ENCODE measurements around the gene ITM2C.

The ITM2C gene

DNA sequence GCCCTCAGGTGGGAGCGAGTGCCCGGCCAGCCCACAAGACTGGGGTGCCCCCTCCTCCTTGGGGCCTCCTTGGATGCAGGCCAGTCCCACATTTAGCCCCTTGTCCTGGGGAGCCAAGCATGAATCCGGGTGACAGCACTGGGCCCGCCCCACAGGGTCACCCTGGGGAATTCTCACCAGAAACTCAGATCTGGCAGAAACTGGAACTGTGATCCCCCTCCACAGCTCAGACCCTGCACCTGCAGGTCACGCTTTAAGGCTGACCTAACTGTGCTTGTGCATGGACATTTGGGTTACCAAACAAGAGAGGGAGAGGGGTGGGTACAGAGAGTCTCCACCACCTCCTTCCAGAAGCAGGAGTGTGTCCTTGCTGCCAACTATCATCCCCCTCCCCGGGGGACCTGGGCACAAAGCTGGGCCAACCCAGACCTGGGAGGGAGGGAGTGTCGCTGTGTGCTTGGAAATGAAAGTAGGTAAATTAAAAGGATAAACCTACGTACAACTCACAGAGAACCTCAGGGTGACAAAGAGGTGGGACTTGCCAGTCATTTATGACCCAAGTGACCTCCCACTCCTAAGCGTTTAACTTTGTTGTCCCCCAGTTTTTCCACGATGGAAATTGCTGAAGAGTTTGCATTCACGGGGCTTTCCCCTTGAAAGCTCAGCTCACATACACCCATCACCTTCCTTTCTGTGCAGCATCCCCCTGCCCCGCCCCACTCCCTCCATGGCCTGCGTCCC lies 9.1 kb downstream of the ITM2C start:
- DNase-seq = no peak

GRCh38 chr2:230874456-230874855 lies 9.7 kb downstream of the ITM2C start:
- no peak for DNase-seq

GRCh38 chr2:230874876-230875275 lies 10.1 kb downstream of the ITM2C start:
- DNase-seq = no peak

DNA sequence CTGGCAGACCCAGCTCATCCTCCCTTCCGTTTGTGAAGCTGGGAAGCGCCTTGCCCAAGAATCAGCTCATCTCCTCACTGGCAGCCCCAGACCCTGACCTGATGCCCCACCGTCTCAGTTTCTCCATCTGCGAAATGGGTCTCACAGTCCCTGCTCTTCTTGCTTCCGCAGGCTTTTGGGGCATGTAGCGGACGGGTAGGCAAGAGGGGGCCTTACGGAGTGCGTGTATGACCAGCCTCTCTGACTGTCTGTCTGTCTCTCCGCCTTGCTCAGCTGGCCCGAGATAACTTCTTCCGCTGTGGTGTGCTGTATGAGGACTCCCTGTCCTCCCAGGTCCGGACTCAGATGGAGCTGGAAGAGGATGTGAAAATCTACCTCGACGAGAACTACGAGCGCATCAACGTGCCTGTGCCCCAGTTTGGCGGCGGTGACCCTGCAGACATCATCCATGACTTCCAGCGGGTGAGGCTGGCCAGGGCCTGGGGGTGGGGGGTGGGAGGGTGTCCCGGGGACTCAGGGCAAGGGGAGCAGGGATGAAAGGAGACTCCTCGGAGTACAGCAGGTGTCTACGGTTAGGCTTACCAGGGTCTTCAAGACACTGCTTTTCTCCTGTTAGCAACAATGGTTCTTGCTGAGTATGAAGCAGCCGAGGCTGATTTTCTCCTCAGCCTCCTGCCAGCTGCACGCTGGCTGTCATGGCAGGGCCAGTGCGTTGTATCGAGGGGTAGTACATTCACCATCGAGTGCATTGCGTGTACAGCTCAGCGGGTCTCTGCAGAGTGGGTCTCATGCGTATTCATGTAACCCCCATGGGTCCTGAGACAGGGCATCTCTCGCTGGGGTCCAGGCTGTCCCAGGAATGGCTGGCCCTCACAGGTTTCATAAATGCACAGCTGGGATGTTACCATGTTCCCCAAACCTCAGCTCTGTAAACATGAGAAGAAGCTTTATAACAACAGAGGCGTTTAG lies 10.9 kb downstream of the ITM2C start:
- no peak for DNase-seq

GRCh38 chr2:230877116-230877758 lies 12.5 kb downstream of the ITM2C start:
- no peak for DNase-seq

DNA sequence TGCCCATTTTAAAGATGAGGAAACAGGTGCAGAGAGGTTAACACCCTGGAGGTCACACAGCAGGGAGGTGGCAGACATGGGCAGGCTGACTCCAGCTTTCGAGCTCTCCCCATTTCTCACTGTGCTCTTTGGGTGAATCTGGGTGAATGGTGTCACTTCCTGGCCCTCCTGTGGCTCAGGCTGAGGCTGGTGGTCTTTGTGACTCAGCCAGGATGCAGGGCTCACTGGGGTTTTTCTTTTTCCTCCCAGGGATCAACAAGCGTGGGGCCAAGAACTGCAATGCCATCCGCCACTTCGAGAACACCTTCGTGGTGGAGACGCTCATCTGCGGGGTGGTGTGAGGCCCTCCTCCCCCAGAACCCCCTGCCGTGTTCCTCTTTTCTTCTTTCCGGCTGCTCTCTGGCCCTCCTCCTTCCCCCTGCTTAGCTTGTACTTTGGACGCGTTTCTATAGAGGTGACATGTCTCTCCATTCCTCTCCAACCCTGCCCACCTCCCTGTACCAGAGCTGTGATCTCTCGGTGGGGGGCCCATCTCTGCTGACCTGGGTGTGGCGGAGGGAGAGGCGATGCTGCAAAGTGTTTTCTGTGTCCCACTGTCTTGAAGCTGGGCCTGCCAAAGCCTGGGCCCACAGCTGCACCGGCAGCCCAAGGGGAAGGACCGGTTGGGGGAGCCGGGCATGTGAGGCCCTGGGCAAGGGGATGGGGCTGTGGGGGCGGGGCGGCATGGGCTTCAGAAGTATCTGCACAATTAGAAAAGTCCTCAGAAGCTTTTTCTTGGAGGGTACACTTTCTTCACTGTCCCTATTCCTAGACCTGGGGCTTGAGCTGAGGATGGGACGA lies 13.2 kb downstream of the ITM2C start:
- DNase-seq = peak; percentile 66

DNA sequence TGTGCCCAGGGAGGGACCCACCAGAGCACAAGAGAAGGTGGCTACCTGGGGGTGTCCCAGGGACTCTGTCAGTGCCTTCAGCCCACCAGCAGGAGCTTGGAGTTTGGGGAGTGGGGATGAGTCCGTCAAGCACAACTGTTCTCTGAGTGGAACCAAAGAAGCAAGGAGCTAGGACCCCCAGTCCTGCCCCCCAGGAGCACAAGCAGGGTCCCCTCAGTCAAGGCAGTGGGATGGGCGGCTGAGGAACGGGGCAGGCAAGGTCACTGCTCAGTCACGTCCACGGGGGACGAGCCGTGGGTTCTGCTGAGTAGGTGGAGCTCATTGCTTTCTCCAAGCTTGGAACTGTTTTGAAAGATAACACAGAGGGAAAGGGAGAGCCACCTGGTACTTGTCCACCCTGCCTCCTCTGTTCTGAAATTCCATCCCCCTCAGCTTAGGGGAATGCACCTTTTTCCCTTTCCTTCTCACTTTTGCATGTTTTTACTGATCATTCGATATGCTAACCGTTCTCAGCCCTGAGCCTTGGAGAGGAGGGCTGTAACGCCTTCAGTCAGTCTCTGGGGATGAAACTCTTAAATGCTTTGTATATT lies 14.0 kb downstream of the ITM2C start:
- no peak for DNase-seq

DNA sequence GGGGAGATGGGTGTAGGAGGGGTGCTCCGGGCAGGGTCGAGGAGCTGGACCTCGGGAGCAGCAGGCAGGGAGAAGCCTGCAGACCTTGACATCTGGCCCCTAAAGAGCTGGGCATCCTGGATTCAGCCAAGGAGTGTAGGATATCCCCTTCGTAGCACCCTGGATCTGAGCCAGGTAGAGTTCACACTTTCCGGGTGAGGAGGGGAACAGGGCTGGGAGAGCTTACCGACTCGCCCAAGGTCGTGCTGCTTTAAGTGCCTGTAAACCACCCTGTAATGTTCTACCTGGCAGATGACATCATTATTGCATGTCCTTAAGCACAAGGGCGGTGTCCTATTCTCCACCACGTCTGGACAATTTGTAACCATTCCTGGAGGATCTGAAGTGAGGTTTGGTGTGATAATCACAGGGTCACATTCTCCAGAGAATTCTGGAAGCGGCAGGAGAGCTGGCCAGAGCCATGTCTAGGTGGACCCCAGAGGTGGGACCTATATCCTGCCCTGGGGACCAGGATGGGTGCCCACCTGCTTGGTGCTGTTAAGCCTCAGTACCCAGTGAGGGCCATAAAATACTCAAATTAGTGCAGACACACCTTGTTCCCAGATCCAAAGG lies 14.6 kb downstream of the ITM2C start:
- DNase-seq = no peak

DNA sequence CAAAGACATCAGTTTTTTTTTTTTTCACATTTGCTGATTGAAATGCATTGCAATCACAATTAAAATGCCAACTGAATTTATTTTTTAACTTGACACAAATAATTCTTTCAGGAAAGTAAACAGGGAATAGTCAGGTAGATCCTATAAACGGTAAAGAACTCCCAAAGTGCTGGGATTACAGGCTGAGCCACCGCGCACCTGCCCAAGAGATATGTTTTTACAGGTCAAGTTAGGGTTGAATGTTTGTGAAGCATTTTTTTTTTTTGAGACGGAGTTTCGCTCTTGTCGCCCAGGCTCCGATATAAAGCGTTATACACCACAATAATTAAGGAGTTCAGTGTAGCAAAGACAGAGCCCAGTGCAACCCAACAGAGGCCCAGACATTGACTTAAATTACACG lies 15.1 kb downstream of the ITM2C start:
- no peak for DNase-seq

GRCh38 chr2:230881840-230882239 lies 17.1 kb downstream of the ITM2C start:
- no peak for DNase-seq

DNA sequence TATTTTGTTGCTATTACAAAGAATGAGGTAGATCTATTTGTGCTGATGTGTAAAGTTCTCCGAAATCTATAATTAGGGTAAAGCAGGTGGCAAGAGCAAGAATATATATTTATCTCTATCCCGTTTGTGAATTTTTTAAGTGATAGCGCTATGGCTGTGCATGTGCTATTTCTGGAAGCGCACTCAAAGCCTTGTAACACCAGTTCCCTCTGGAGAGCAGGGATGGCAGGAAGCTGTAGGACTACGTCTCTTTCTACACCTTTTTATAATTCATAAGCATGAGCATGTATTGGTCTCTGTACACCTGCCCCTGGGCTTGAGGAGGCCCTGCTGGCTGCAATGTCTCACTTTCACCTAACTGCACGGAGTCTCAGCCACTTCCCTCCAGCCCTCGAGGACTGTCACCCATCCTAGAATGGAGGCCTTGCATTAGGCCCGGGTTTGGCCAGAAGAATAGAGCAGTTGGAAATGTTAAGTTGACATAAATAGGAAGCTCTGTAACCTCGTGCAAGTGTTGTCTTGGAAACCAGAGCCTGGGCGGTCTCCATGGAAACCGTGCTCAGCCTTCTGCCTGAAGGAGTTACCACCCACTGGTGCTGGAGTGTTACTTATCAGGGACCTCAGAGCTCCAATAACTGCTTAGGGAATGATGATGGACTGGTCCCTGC lies 20.9 kb downstream of the ITM2C start:
- no peak for DNase-seq

DNA sequence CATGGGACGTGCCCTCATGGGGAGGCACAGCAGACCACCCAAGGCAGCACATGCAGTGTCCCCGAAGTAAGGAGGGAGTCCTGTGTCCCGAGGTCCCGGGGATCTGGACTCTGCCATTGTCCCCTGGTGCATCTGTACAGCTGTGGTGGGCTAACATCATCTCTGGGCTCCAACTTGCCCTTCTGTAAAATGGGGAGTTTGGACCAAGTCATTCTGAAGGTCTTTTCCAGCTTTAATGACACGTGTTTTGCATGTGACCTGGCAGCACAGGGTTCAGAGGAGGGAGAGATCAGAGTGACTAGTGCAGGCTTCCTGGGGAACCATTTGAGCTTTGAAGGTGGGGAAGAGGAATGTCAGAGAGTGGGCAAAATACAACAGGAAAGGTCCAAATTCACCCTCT lies 21.5 kb downstream of the ITM2C start:
- no peak for DNase-seq

GRCh38 chr2:230886671-230887071 lies 21.9 kb downstream of the ITM2C start:
- DNase-seq = no peak

- no peak for DNase-seq
Measured at GRCh38 chr2:230887342-230887741, 22.6 kb downstream of the ITM2C start.

- DNase-seq = no peak
Measured at GRCh38 chr2:230888824-230889400, 24.2 kb downstream of the ITM2C start.

DNA sequence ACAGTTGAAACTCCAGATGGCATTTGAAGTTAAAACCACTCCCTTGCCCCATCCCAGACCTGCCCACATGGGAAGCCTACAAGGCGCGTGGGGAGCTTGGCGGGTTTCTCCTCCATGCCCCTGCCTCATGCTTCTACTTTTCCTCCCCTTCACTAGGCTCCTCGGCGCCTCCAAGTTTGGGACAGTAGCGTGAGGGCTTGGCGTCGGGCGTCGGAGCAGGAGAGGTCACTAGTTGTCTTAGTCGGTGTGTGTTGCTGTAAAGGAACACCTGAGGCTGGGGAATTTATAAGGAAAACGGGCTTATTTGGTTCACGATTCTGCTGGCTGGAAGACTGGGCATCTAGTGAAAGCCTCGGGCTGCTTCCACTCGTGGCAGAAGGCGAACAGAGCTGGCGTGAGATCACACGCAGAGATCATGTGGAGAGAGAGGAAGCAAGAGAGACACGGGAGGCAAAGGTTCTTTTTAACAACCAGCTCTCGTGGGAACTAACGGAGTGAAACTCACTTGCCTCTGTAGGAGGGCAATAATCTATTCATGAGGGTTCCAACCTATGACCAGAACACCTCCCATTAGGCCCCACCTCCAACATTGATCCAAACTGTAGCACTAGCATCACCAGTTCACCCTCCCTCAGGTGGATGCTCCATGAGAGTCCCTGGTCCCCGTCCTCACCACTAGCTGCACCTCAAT lies 25.3 kb downstream of the ITM2C start:
- DNase-seq = no peak

DNA sequence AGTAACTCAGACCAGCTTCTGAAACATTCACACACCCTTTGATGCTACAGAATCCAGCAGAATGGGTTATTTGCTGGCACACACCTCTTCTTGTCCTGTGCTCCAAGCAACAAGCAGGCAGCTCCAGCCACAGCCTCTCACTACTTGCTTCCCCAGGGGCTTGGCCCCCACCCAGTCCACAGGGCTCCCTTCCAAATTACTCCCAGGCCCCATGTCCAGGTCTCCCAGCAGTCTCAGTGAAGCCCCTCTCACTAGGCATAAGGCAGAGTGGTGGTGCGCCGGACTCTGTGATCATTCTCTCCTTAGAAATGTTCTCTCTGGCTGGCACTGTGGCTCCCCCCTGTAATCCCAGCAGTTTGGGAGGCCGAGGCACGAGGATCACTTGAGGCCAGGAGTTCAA lies 25.9 kb downstream of the ITM2C start:
- no peak for DNase-seq

- no peak for DNase-seq
Measured at GRCh38 chr2:230891064-230891463, 26.3 kb downstream of the ITM2C start.

- DNase-seq = no peak
Measured at GRCh38 chr2:230891509-230891908, 26.8 kb downstream of the ITM2C start.

GRCh38 chr2:230893338-230893737 lies 28.6 kb downstream of the ITM2C start:
- no peak for DNase-seq
